DND-41 (cell line): ENCODE results near the gene SLC1A2.

Source experiments
- CTCF ChIP-seq: IDR thresholded peaks from 2 replicates; pipeline ENCODE4 v1.5.1; 2012; ENCODE audit warnings: borderline replicate concordance, low read length, moderate library complexity, mild to moderate bottlenecking; ENCODE audit not compliant: poor library complexity, severe bottlenecking; ENCODE audit errors: extremely low read depth
- EZH2 ChIP-seq: IDR thresholded peaks from 3 replicates; pipeline ENCODE4 v1.6.1; 2012; ENCODE audit warnings: borderline replicate concordance, low read depth, mild to moderate bottlenecking, moderate library complexity, low read length, inconsistent platforms; ENCODE audit not compliant: severe bottlenecking

- no peak for TF ChIP-seq CTCF
- TF ChIP-seq EZH2, result no peak
These were observed 64.7 kb downstream of the SLC1A2 start for GRCh38 chr11:35354644-35355043.
